GM19043 (cell line): Measurements from ENCODE around the gene TPM1.

Experiments used
- ATAC-seq: cut with Tn5 transposase; IDR thresholded peaks from one replicate; pipeline ENCODE4 v1.9.1; 2021; ENCODE audit warnings: low read depth; ENCODE audit not compliant: unreplicated experiment

The TPM1 gene

DNA sequence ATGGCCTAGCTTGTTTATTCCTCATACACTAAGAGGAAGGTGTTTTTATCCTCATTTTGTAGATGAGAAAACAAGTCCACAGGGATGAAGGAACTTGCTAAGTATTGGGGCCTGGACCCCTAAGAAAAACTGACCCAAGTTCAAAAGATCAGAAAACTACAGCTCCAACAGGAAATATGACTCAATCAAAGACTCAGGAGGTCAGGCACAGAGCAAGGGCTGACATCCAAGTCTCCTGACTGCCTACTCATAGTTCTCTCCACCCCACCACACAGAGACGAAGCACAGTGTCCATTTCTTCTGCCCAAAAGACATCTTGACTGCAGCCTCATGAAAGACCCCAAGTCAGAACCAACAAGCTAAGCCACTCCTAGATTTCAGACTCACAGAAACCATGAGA is 26.9 kb upstream of the TPM1 start:
- no peak for ATAC-seq

DNA sequence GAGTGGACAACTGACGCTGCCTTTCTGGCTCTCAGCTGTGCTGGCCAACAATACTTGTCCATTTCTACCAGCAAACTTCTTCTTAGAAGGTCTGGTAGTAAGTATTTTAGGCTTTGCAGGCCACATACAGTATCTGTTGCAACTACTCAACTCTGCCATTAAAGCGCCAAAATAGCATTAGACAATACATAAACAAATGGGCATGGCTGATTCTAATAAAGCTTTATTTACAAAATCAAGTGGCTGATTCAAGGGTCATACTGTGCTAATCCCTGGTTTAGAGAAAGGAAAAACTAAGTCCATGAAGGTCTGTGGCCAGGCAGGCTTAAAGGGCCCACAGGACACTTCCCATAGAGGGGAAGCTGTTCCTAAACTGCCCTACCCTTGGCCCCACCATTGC is 26.3 kb upstream of the TPM1 start:
- ATAC-seq, result no peak

DNA sequence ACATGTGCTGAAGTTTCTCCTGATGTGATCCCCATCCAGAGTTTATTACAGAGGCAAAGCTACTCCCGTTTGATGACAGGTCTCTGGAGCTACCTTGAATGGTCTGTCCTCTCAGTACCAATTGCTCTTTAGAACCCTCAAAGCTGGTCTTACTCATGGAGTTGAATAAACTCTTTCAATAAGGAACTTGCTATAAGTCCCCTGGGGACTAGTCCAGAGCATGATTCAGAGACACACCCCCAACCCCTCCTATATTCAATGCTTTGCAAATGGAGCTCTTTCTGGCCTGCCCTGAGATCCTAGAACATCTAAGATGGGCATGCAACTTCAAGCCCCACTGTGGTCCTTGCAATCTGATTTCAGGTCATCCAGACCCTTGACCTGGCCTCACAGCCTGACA is 23.9 kb upstream of the TPM1 start:
- no peak for ATAC-seq

DNA sequence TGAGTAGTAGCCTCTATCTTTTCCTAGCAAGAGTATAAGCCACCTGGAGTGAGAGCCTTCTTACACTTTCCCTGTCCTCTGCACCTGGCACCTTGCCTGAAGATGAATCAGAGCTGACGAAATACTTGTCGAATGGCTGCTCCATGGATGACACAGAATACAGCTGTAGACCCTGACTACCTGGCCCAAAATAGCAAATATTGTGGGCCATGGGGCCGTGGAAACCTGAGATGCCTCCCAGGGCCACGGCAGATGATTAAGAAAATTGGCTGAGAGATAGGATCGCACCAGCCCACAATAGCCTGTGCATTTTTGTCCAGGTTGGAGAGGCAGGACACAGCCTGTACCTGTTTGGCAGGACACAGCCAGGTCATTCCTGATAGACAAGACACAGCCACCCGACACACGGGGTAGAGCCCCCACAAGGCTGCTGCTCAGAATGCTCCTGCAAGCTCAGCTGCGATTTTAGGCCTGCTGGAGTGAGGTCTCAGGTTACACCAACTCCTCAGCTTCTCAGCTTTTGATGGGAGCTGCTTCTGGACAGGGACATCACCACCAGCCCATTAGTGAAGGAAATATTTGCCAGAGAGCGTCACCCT is 22.9 kb upstream of the TPM1 start:
- no peak for ATAC-seq

DNA sequence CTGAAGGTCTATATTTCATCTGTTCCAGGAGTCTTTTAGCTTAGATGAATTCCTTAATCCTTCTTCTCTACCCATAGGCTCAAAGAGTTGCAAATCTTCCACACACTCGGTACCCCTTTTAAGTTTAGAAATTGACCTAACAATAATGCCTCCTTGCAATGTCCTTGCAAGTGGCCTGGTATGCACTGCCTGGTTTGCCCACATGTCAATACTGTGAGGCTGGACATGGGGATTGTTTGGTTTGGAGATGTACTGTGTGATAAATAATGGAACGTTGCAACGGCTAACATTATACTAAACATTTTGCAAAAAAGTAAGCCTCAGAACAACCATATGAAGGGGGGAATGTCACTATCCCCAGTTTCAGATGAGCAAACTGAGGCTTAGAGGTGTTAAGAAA is 22.4 kb upstream of the TPM1 start:
- ATAC-seq, result no peak

DNA sequence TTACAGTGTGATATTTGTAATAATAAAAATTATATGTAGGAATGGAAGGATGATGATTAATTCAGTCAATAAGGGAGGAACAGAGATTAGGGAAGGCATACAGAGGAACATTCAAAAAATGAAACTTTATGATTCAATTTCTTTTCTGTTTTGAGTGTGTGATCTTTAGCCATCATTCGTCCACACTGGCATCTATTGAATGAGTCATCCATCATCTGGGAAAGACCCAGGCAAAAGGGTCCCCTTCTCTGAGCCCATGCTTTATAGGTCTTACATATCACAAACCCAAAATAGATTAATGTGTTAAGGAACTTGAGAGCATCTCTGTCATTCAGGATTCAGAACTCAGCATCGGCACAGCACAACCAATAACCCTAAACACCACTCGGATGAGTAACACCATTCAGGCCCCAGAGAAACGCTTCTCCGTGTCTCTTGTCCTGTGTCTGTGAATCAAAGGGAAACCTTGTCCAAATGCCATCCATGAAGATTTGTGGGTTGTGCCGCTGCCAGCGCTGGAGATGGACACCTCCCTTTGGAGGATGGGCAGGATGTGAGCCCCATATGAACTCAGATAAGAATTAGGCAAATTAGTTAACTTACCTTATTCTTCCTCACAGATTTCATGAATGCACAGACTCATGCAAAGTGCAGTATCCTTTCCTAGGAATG is 21.7 kb upstream of the TPM1 start:
- ATAC-seq, result no peak

DNA sequence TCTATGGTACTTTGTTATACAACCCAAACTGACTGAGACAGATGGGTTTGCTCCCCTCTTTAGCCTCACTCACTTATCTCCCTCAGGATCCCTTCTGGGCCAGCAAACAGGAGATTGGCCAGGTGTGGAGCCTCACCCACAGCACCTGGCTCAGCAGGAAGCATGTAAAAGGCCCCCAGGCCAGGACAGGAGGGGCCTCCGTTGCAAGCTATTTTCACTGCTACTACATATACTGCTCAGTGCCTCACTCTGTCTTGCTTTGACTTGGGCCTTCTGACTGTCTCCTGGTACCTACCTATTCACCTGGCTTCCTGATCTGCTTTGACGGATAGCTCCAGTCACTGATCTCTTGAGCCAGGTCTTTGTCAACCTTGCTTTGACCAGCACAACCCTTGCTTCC is 20.4 kb upstream of the TPM1 start:
- ATAC-seq, result no peak

DNA sequence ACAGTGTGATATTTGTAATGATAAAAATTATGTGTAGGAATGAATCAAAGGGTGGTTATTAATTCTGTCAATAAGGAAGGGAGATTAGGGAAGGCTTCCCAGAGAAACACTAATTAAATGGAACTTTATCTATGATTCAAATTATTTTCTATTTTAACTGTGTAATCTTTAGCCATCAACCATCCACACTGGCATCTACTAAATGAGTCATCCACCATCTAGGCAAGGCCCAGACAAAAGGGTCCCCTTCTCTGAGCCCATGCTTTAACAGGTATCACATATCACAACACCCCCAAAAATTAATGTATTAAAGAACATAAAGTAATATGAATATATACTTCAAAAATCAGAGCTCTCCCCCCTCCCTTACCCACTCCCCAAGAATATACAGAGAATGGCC is 19.9 kb upstream of the TPM1 start:
- no peak for ATAC-seq

DNA sequence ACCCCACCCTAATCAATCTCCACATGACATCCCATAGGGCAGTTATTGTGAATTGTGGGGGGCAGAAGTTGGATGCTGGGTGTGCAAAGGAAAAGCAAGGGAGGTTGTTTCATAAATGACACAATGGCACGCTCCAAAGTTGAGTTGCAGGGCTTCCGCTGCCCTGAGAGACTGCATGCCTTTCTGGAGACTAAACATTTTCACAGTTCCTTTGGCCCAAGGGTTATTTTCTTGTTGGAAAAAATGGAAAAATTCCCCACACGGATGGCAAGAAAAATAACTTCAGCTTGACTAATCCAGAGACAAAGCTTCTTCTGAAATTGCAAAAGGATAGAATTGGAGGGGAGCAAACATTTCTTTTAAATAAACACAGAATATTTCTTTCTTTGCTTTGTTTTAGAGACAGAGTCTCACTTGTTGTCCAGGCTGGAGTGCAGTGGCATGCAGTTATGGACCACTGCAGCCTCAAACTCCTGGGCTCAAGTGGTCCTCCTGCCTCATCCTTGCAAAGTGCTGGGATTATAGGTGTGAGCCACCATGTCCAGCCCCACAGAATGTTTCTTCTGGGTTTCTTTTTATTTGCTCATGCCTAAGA is 19.1 kb upstream of the TPM1 start:
- ATAC-seq, result no peak

DNA sequence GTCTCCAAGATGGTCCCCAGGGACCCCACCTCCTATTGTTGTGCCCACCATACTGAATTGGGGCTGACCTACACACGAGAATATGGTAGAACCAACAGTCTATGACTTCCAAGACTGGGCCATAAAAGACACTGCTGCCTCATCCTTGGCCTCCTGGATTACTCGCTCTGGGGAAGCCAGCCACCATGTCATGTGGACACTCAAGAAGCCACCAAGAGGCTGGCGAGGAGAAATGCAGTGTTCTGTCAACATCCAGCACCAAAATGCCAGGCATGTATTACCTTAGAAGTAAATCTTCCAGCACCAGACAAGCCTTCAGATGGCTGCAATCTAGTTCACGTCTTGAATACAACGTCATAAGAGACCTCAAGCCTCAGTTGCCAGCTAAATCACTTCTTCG is 17.1 kb upstream of the TPM1 start:
- no peak for ATAC-seq

DNA sequence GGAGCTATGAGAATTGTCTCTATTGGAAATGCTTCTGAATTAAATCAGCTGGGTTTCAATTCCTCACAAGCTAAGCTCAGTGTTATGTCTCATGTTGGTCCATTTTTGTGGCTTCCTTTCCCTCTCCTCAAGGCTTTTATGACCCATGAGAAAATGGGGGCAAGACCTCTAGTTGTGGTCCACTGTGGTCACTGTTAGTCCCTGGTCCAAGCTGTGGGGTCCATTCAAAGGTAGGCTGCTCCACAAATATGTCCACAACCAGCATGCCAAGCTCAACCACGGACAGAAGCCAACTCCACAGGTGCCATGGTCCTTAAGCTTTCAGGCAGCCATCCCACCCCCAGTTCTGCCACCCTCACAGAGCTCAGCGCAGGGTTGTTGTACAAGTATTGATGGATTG is 14.9 kb upstream of the TPM1 start:
- no peak for ATAC-seq

DNA sequence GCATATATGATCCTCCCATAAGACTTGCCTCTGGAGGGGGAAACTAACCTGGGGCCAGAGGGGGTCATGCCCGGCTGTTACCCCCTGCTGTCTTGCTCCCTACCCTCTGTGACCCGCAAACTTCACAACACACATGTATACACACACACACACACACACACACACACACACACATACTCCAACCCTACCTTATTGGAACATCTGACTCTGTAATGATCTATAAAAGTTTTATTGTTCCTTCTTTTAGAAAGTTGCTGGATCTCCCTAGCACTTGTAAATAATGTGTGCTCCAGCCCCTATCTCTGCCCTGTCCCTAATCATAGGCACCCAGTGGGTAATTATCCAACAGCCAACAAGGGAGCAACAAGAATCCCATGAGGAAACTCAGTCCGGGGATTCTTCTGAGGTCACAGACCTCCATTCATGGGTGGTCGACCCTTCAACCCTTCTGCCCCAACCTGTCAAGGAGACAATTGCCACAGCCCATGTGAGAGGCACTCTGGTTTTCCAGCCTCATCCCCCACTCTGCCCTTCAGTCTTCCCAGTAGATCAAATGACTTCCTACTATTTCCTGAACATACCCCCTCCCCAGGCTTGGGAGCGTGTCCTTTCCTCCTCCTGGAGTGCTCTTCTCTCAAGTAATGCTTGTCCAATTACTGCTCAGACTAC is 14.0 kb upstream of the TPM1 start:
- no peak for ATAC-seq

DNA sequence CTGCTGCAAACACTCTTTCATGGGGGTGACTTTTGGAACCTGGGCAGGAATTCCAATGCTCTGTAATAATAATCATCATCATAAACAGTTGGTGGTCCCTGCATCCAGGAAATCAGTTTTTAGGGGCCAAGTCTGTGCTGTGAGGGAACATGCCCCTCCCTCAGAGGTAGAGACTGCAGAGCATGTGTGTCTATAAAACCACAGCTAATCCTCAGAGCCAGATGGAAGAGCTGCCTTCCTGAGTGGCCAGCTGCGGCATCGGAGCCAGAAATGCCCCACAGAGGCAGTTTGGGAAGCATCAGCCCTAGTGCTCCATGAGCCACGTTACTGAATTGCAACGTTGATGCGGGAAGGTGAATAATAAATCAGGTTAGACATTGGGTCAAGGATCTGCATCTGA is 12.9 kb upstream of the TPM1 start:
- no peak for ATAC-seq

DNA sequence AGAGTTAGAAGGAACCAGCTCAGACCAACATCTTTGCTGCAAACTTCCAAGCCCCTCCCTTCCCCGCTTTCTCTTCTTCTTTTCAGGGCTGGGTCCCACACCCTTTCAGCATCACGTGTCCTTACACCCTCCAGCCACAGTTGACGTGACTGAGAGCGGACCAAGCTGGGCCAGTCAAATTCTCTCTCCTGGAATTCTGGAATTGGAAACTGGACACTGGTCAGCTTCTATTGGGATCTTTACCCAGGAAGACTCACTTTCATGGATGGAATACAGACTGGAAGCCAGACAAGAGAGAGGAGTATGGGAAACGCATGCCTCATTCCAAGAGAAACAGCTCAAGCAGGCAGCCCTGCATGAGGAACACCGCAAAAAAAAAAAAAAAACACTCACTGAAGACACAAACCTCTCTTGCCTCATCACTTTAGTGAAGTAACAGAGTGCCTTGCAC is 12.4 kb upstream of the TPM1 start:
- ATAC-seq, result no peak

DNA sequence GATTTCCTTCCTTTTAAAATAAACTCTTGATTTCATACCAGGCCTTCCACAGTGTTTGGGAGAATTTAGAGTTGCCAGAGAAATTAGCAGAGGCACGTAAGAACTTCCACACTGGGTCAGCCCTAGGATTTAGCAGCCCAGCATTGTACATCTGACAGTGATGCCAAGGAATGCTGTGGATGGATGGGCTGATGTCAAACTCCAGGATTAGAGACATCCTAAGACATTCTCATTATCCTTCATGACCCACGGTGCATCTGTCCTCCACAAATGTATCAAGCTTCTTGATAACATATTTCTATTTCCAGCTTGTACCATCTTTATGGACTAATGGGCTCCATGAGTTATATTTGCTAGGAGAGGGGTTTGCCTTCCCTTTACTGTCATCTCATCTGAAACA is 8.0 kb upstream of the TPM1 start:
- no peak for ATAC-seq

DNA sequence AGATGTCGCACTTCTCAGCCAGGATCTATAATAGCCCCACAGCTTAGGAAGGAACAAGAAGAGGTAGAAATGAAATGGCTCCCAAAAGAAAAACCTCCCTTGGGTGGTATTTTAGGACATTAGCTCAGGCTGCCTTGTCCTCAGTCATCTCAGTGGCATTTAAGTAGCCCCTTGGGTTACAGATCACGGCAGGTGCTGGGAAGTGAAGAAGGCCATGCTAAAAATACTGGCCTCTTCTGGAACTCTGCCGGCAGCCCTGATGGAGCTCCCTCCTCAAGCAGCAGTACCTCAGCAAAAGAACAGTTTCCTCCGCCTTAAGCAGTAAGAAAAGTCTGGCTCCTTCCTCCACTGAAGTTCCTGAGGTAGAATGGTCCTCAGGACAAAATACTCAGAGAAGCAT is 7.3 kb upstream of the TPM1 start:
- no peak for ATAC-seq

DNA sequence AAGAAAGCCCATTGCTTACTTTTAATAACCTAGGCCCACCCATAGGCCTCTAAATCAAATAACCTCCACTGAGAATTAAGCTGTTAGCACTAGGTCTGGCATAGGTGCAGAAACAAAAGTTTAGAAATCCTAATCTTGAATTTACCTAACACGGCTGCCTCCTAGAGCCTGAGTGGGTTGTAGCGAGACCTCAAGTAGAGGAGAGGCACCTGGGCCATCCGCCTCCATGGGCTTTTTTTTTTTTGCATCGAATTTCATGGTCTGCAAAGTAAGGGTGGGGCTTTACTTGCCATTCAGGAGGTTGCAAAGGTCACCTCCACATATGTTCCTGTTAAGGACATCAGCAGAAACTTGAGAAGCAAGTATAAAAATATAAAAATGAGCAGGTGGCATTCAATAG is 6.6 kb upstream of the TPM1 start:
- no peak for ATAC-seq

DNA sequence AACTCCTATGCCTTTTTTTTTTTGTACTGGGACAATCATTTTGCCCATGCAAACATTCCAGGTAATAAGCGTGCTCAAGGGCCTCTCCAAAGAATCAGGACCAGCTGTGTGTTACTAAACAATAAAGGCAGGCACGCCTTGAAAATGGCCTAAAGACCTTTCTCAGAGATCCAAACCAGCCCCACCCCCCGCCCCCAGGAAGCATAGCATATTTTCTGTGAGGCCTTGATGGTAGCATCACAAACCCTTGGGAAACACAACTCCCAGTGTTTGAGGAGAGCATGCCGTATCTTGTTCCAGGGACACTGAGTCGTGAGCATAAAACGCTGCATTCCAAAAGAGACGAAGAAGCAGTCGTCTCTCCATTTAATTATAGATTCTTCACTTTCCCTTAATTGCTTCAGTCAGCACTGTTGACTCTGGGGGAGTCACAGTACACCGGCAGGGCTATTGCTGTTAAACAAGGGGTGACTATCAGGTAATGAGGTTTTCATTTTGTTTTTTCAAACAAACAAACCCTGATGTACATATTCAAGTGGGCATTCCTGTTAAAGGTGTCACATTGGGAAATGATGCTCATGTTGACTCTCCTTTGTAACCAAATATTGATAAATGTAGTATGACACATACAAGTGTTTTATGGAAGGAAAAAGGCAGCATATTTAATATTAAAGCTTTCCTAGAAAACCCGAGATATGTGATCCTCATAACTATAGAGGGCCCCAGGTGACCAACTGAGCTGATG is 4.4 kb upstream of the TPM1 start:
- ATAC-seq, result no peak

DNA sequence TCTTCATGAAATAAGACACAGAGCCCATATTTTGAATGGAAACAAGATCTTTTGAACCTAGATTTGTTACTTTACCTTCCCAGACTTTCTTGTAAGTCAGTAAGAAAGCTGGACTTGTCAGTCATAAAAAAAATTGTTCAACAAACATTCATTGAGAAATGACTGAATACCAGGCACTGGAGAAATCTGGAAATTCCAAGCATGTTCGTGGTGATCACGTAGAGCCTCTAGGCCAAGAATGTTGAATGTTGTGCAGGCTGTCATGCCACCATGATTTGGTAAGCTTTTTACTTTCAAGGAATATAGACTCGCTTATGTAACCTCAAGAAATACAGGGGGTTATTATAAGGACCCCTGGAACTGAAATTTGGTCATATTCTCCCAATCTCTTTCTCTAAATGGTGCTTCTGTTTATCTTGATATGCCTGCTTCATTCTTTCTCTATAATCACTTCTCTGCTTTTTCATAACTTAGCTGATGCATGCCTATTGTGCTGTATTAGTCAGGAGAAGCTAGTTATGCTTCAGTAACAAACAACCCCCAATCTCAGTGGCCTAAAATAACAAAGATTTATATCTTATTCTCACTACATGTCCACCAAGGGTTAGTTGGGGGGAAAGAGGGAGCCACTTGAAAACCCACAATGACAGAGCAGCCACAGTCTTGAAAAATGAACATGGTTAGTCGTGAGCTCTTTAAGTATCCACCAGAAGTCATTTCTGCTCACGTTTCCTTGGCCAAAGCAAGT is 3.4 kb upstream of the TPM1 start:
- no peak for ATAC-seq

DNA sequence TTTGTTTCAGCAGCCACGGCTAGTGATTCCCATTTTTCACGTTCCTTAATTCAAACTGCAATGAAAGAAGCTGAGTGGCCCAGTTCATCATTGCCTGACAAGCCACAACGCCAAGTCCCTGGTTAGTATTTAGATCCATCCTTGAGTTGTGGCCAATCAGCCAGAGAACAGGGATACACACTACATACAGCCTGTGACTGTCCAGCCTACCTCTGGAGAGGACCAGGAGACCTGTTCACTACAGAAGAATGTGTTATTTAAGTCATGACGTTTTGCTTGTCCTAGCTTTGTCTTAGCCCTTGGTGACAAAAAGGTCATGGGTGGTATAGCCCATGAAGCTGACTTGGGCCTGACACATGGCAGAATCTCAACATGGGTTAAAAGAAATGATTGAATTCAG is 2.7 kb upstream of the TPM1 start:
- ATAC-seq, result no peak
